IMR-90 (cell line): ENCODE data around the gene FRMD3.

ENCODE experiments used
- CEBPB ChIP-seq: IDR thresholded peaks from 2 replicates; pipeline ENCODE4 v1.6.1; 2012; ENCODE audit warnings: low read depth, low read length, improper control_type of control experiment
- CTCF ChIP-seq: conservative IDR thresholded peaks from 2 replicates; pipeline ENCODE4 v1.5.1; 2012; ENCODE audit warnings: mild to moderate bottlenecking, low read depth, low read length, improper control_type of control experiment
- FOS ChIP-seq: fragments of 150-350 bp; IDR thresholded peaks from 2 replicates; pipeline ENCODE4 v1.6.1; 2016; ENCODE audit warnings: low read depth, low read length
- MAFK ChIP-seq: IDR thresholded peaks from 2 replicates; pipeline ENCODE4 v1.6.1; 2012; ENCODE audit warnings: low read depth, low read length, improper control_type of control experiment
- MAZ ChIP-seq: IDR thresholded peaks from 2 replicates; pipeline ENCODE4 v1.6.1; 2012; ENCODE audit warnings: low read depth, mild to moderate bottlenecking, low read length, improper control_type of control experiment, moderate library complexity, borderline replicate concordance
- MXI1 ChIP-seq: IDR thresholded peaks from 2 replicates; pipeline ENCODE4 v1.6.1; 2012; ENCODE audit warnings: low read depth, mild to moderate bottlenecking, low read length, moderate library complexity, borderline replicate concordance
- NFE2L2 ChIP-seq: fragments of 150-350 bp; IDR thresholded peaks from 2 replicates; pipeline ENCODE4 v1.6.1; 2016; ENCODE audit warnings: low read depth, mild to moderate bottlenecking, low read length
- POLR2A ChIP-seq: IDR thresholded peaks from 2 replicates; pipeline ENCODE4 v1.6.1; 2012; ENCODE audit warnings: mild to moderate bottlenecking, low read depth, low read length
- RAD21 ChIP-seq: IDR thresholded peaks from 2 replicates; pipeline ENCODE4 v1.6.1; 2012; ENCODE audit warnings: low read length, improper control_type of control experiment
- RCOR1 ChIP-seq: IDR thresholded peaks from 2 replicates; pipeline ENCODE4 v1.6.1; 2012; ENCODE audit warnings: mild to moderate bottlenecking, low read length, improper control_type of control experiment; ENCODE audit not compliant: insufficient replicate concordance
- SMC3 ChIP-seq: fragments of 150-350 bp; IDR thresholded peaks from 2 replicates; pipeline ENCODE4 v1.6.1; 2016; ENCODE audit warnings: low read depth, mild to moderate bottlenecking, antibody characterized with exemption, low read length, moderate library complexity
- TF ChIP-seq, protein P1 (sequence below): fragments of 150-350 bp; IDR thresholded peaks from 2 replicates; pipeline ENCODE4 v1.6.1; 2016; ENCODE audit warnings: low read depth, mild to moderate bottlenecking, low read length, moderate library complexity, borderline replicate concordance

GRCh38 chr9:83355024-83355444 is 183.2 kb downstream of the FRMD3 start:
- TF ChIP-seq CTCF (no peak), POLR2A (no peak), MXI1 (no peak), SMC3 (no peak), MAZ (no peak), RAD21 (no peak), FOS (no peak), MAFK (no peak), RCOR1 (no peak), CEBPB (no peak), NFE2L2 (no peak)
- TF ChIP-seq, protein P1, sequence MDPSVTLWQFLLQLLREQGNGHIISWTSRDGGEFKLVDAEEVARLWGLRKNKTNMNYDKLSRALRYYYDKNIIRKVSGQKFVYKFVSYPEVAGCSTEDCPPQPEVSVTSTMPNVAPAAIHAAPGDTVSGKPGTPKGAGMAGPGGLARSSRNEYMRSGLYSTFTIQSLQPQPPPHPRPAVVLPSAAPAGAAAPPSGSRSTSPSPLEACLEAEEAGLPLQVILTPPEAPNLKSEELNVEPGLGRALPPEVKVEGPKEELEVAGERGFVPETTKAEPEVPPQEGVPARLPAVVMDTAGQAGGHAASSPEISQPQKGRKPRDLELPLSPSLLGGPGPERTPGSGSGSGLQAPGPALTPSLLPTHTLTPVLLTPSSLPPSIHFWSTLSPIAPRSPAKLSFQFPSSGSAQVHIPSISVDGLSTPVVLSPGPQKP, result no peak
